ENCODE data around the gene ABCB11. TPM values are rescaled to one million over a fixed set of nuclear protein-coding genes. Genes with fewer than 3 reads are reported as not detected.

ABCB11 gene
- total RNA-seq, 1 experiment from 2014 or later = not detected

GRCh38 chr2:168916331-168916675 is 114.8 kb downstream of the ABCB11 start:
- DNase-seq = no peak
- ChIA-PET CTCF (no interaction called here), POLR2A (ENCODE audit: unreplicated experiment) (no interaction called here)
- Histone ChIP-seq H3K36me3 (ENCODE audit: low read depth) (no peaks in the 10 kb centered on the region), H3F3A (ENCODE audit: insufficient read depth, low read depth) (no peaks in the 10 kb centered on the region), H4K20me1 (ENCODE audit: insufficient read depth) (no peaks in the 10 kb centered on the region), H3K9me3 (ENCODE audit: insufficient read depth, low read depth) (no peaks in the 10 kb centered on the region), H3K27ac (no peak overlapping the region), H2AFZ (no peak overlapping the region), H3K4me3 (no peak overlapping the region), H3K79me2 (ENCODE audit: low read depth) (no peaks in the 10 kb centered on the region), H3K4me1 (replicated peaks; ENCODE audit: insufficient read depth) (no peaks in the 10 kb centered on the region), H3K4me2 (no peak overlapping the region), H3K9me2 (ENCODE audit: insufficient read depth) (no peaks in the 10 kb centered on the region), H3K27me3 (ENCODE audit: insufficient read depth, low read depth) (no peaks in the 10 kb centered on the region)
- TF ChIP-seq CTCF (conservative IDR thresholded peaks at IDR 0.05) (no peak), EZH2 (IDR thresholded peaks at IDR 0.05; ENCODE audit: low read depth) (no peak)
- no TSS peak for BruUV-seq (replicated peaks)
- intact Hi-C loops (cut with micrococcal nuclease; ENCODE audit: unreplicated experiment) = no loop called here

- no peaks in the 10 kb centered on the region for H3F3A ChIP-seq (ENCODE audit: insufficient read depth, low read depth)
- no peaks in the 10 kb centered on the region for H4K20me1 ChIP-seq (ENCODE audit: insufficient read depth)
- no peaks in the 10 kb centered on the region for H3K79me2 ChIP-seq (ENCODE audit: low read depth)
- no peak overlapping the region for H2AFZ ChIP-seq
- no peaks in the 10 kb centered on the region for H3K27me3 ChIP-seq (ENCODE audit: insufficient read depth, low read depth)
- ChIA-PET CTCF (no interaction called here), POLR2A (ENCODE audit: unreplicated experiment) (interaction anchor here (0.6 kb wide), 1 partner anchor 9 kb away, joined by 4 read pairs; no protein-coding TSS in a partner anchor)
- no peak overlapping the region for H3K27ac ChIP-seq
- BruUV-seq (replicated peaks) = no TSS peak
- H3K9me2 ChIP-seq (ENCODE audit: insufficient read depth) = no peaks in the 10 kb centered on the region
- TF ChIP-seq CTCF (conservative IDR thresholded peaks at IDR 0.05) = no peak
- TF ChIP-seq EZH2 (IDR thresholded peaks at IDR 0.05; ENCODE audit: low read depth) = no peak
- no peak overlapping the region for H3K4me2 ChIP-seq
- intact Hi-C loops (cut with micrococcal nuclease; ENCODE audit: unreplicated experiment) = no loop called here
- no peak overlapping the region for H3K4me3 ChIP-seq
- no peaks in the 10 kb centered on the region for H3K4me1 ChIP-seq (replicated peaks; ENCODE audit: insufficient read depth)
- DNase-seq = no peak
- no peaks in the 10 kb centered on the region for H3K36me3 ChIP-seq (ENCODE audit: low read depth)
- no peaks in the 10 kb centered on the region for H3K9me3 ChIP-seq (ENCODE audit: insufficient read depth, low read depth)
These were observed 115.4 kb downstream of the ABCB11 start for GRCh38 chr2:168915441-168916330.

GRCh38 chr2:168913495-168913894 is 117.6 kb downstream of the ABCB11 start:
- DNase-seq = no peak
- no TSS peak for BruUV-seq (replicated peaks)
- ChIA-PET CTCF (no interaction called here), POLR2A (ENCODE audit: unreplicated experiment) (no interaction called here)
- TF ChIP-seq EZH2 (IDR thresholded peaks at IDR 0.05; ENCODE audit: low read depth) = no peak
- no peak for TF ChIP-seq CTCF (conservative IDR thresholded peaks at IDR 0.05)
- Histone ChIP-seq H3K9me2 (ENCODE audit: insufficient read depth) (no peaks in the 10 kb centered on the region), H3K36me3 (ENCODE audit: low read depth) (no peaks in the 10 kb centered on the region), H3K79me2 (ENCODE audit: low read depth) (no peaks in the 10 kb centered on the region), H3F3A (ENCODE audit: insufficient read depth, low read depth) (no peaks in the 10 kb centered on the region), H3K27me3 (ENCODE audit: insufficient read depth, low read depth) (no peaks in the 10 kb centered on the region), H3K27ac (no peak overlapping the region), H4K20me1 (ENCODE audit: insufficient read depth) (no peaks in the 10 kb centered on the region), H3K4me1 (replicated peaks; ENCODE audit: insufficient read depth) (no peaks in the 10 kb centered on the region), H3K4me3 (no peak overlapping the region), H2AFZ (no peak overlapping the region), H3K4me2 (no peak overlapping the region), H3K9me3 (ENCODE audit: insufficient read depth, low read depth) (no peaks in the 10 kb centered on the region)
- intact Hi-C loops (cut with micrococcal nuclease; ENCODE audit: unreplicated experiment) = no loop called here
